A673 (cell line): ENCODE measurements around the gene MASP2. TPM values are rescaled to one million over a fixed set of nuclear protein-coding genes. Genes with fewer than 3 reads are reported as not detected.

Experiments used
- BruUV-seq: library from RNA; stranded (reverse); fragments of 400-500 nt; replicated peaks from 2 replicates; lab custom pipeline; 2021; lab: Mats Ljungman, UMichigan
- CTCF ChIA-PET: fragments of 300-600 bp; sonication (Branson Sonifier 250); formaldehyde crosslinking; loops from one replicate; lab custom pipeline; 2022; ENCODE audit warnings: antibody characterized with exemption; lab: Charles Lee
- POLR2A ChIA-PET: fragments of 300-600 bp; sonication (Branson Sonifier 250); formaldehyde crosslinking; loops from one replicate; lab custom pipeline; 2022; ENCODE audit warnings: antibody characterized with exemption; ENCODE audit not compliant: low non-redundant PET; lab: Charles Lee
- DNase-seq: peaks from one replicate; pipeline ENCODE4 v3.0.0-alpha.2; 2015; ENCODE audit warnings: low spot score
- H3K27ac ChIP-seq: fragments of 200-600 bp; sonication (generic); 2 replicates; pipeline ENCODE4 v1.5.1; 2016; ENCODE audit warnings: mixed run types, low read depth, mild to moderate bottlenecking, mixed read lengths, antibody characterized with exemption, low read length; ENCODE audit not compliant: poor library complexity, severe bottlenecking
- H3K27me3 ChIP-seq: fragments of 200-600 bp; sonication (generic); replicated peaks from 2 replicates; pipeline ENCODE4 v1.6.1; 2017; ENCODE audit warnings: mixed run types, low read depth, mild to moderate bottlenecking, mixed read lengths, antibody characterized with exemption, low read length; ENCODE audit not compliant: insufficient read depth, poor library complexity
- H3K36me3 ChIP-seq: fragments of 200-600 bp; sonication (generic); 2 replicates; pipeline ENCODE4 v1.6.1; 2016; ENCODE audit warnings: mixed run types, mild to moderate bottlenecking, mixed read lengths, antibody characterized with exemption, low read length; ENCODE audit not compliant: insufficient read depth, poor library complexity, severe bottlenecking
- H3K4me1 ChIP-seq: fragments of 200-600 bp; sonication (generic); 2 replicates; pipeline ENCODE4 v1.6.1; 2017; ENCODE audit warnings: mixed run types, mild to moderate bottlenecking, mixed read lengths, antibody characterized with exemption, low read length; ENCODE audit not compliant: insufficient read depth, poor library complexity, severe bottlenecking
- H3K4me3 ChIP-seq: fragments of 200-600 bp; sonication (generic); 2 replicates; pipeline ENCODE4 v1.5.1; 2016; ENCODE audit warnings: low read depth, mixed run types, mild to moderate bottlenecking, mixed read lengths, low read length; ENCODE audit not compliant: poor library complexity, severe bottlenecking
- H3K9me3 ChIP-seq: fragments of 200-600 bp; sonication (generic); 2 replicates; pipeline ENCODE4 v1.6.1; 2016; ENCODE audit warnings: mixed run types, low read depth, mild to moderate bottlenecking, mixed read lengths, antibody characterized with exemption, low read length; ENCODE audit not compliant: poor library complexity, severe bottlenecking
- CTCF ChIP-seq: fragments of 300-800, 200-600 bp; sonication (generic); conservative IDR thresholded peaks from 2 replicates; pipeline ENCODE4 v1.5.1; 2017; ENCODE audit warnings: low read depth, mild to moderate bottlenecking, antibody characterized with exemption, low read length, moderate library complexity, mixed read lengths
- EZH2 ChIP-seq: fragments of 200-600 bp; sonication (generic); IDR thresholded peaks from 2 replicates; pipeline ENCODE4 v1.6.1; 2017; ENCODE audit warnings: borderline replicate concordance, low read depth, mild to moderate bottlenecking, mixed read lengths, antibody characterized with exemption, low read length; ENCODE audit not compliant: poor library complexity, severe bottlenecking
- intact Hi-C: fragments of 100-400 bp; cut with micrococcal nuclease; formaldehyde crosslinking; loops from one replicate; pipeline ENCODE4 v1.10.0; 2022; ENCODE audit not compliant: unreplicated experiment
- total RNA-seq: library from RNA; stranded (reverse); gene quantifications from 2 replicates; pipeline ENCODE4 v1.2.3, GENCODE V29; 2021

Gene MASP2
- total RNA-seq, 1 experiment from 2014 or later: 0.69 TPM

GRCh38 chr1:11027316-11027715 is 19.7 kb downstream of the MASP2 start:
- H3K27me3 ChIP-seq: no peaks in the 10 kb centered on the region
- H3K36me3 ChIP-seq: peaks cover 47% of the 10 kb centered on the region
- no peak for DNase-seq
- TF ChIP-seq EZH2: no peak
- TF ChIP-seq CTCF: no peak
- ChIA-PET CTCF (no interaction called here), POLR2A (no interaction called here)
- intact Hi-C loops: no loop called here
- H3K4me1 ChIP-seq: peaks cover 7% of the 10 kb centered on the region
- no peak overlapping the region for H3K4me3 ChIP-seq
- H3K27ac ChIP-seq: no peak overlapping the region
- no TSS peak for BruUV-seq
- H3K9me3 ChIP-seq: no peaks in the 10 kb centered on the region

- peaks cover 7% of the 10 kb centered on the region for H3K4me1 ChIP-seq
- intact Hi-C loops: no loop called here
- no TSS peak for BruUV-seq
- H3K9me3 ChIP-seq: no peaks in the 10 kb centered on the region
- peaks cover 52% of the 10 kb centered on the region for H3K36me3 ChIP-seq
- POLR2A ChIA-PET: no interaction called here
- no peak for DNase-seq
- TF ChIP-seq EZH2: no peak
- no peak for TF ChIP-seq CTCF
- CTCF ChIA-PET: no interaction called here
- no peaks in the 10 kb centered on the region for H3K27me3 ChIP-seq
- no peak overlapping the region for H3K4me3 ChIP-seq
- H3K27ac ChIP-seq: no peak overlapping the region
These were observed 20.1 kb downstream of the MASP2 start for GRCh38 chr1:11026903-11027302.

- BruUV-seq: no TSS peak
- TF ChIP-seq CTCF (no peak), EZH2 (no peak)
- no peaks in the 10 kb centered on the region for H3K27me3 ChIP-seq
- CTCF ChIA-PET: no interaction called here
- POLR2A ChIA-PET: no interaction called here
- H3K4me3 ChIP-seq: no peak overlapping the region
- H3K9me3 ChIP-seq: no peaks in the 10 kb centered on the region
- no peak for DNase-seq
- intact Hi-C loops: no loop called here
- H3K36me3 ChIP-seq: peaks cover 60% of the 10 kb centered on the region
- no peak overlapping the region for H3K27ac ChIP-seq
- peaks cover 7% of the 10 kb centered on the region for H3K4me1 ChIP-seq
These were observed 21.0 kb downstream of the MASP2 start for GRCh38 chr1:11026052-11026451.
